Measurements from ENCODE around the gene BRINP3. TPM values are rescaled to one million over a fixed set of nuclear protein-coding genes. Genes with fewer than 3 reads are reported as not detected.

BRINP3 gene
- total RNA-seq, 1 donor from 2014 or later, result 2.1 TPM

GRCh38 chr1:190429141-190429540, 48.5 kb downstream of the BRINP3 start:
- intact Hi-C loops (cut with DNase I), result no loop called here
- TF ChIP-seq, protein P1, sequence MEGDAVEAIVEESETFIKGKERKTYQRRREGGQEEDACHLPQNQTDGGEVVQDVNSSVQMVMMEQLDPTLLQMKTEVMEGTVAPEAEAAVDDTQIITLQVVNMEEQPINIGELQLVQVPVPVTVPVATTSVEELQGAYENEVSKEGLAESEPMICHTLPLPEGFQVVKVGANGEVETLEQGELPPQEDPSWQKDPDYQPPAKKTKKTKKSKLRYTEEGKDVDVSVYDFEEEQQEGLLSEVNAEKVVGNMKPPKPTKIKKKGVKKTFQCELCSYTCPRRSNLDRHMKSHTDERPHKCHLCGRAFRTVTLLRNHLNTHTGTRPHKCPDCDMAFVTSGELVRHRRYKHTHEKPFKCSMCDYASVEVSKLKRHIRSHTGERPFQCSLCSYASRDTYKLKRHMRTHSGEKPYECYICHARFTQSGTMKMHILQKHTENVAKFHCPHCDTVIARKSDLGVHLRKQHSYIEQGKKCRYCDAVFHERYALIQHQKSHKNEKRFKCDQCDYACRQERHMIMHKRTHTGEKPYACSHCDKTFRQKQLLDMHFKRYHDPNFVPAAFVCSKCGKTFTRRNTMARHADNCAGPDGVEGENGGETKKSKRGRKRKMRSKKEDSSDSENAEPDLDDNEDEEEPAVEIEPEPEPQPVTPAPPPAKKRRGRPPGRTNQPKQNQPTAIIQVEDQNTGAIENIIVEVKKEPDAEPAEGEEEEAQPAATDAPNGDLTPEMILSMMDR (IDR thresholded peaks at IDR 0.05), result no peak
- Histone ChIP-seq H3K4me1 (no peaks in the 10 kb centered on the region), H3K9me3 (no peaks in the 10 kb centered on the region), H3K27me3 (ENCODE audit: low read depth) (no peaks in the 10 kb centered on the region), H3K27ac (no peak overlapping the region), H3K36me3 (no peaks in the 10 kb centered on the region), H3K4me3 (no peak overlapping the region)
- ATAC-seq (no peak), DNase-seq (no peak)

DNA sequence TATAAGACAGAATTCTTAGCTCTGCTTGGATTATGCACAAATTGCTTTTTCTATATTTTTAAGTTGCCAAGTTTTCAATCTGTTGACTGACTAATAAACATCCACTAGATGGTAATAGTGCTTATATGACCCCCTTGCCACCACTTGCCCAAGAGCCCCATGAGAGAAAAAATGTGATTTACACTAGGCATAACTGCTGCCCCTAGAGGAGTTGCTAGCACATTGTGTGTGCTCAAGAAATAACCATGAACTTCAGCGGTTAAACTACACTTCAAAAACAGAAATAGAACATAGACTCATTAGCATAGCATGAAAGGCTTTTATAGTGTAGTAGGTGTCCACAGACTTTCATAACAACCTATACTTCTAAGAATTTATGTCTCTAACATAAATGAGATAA, 61.4 kb downstream of the BRINP3 start:
- TF ChIP-seq, protein P1 (IDR thresholded peaks at IDR 0.05), result no peak
- no peaks in the 10 kb centered on the region for H3K36me3 ChIP-seq
- H3K4me3 ChIP-seq, result no peak overlapping the region
- DNase-seq (no peak), ATAC-seq (no peak)
- H3K27ac ChIP-seq, result no peak overlapping the region
- intact Hi-C loops (cut with DNase I), result no loop called here
- no peaks in the 10 kb centered on the region for H3K27me3 ChIP-seq (ENCODE audit: low read depth)
- no peaks in the 10 kb centered on the region for H3K4me1 ChIP-seq
- H3K9me3 ChIP-seq, result no peaks in the 10 kb centered on the region

DNA sequence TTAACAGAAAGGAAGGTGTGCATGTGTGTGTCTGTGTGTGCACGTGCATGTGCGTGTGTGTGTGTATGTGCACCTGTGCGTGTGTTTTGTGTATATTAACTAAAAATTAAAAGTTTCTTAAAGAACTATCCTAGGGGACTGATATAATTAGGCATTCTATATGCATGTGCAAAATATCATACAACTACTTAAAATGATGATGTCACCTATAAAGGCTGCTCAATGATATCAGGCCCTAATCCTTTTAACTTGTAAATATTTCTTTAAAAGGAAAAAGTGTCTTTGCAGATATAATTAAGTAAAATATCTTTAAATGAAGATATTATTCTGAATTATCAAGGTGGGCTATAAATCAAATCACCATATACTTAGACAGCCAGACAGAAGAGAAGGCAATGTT, 64.5 kb downstream of the BRINP3 start:
- Histone ChIP-seq H3K27me3 (ENCODE audit: low read depth) (no peaks in the 10 kb centered on the region), H3K9me3 (no peaks in the 10 kb centered on the region), H3K36me3 (no peaks in the 10 kb centered on the region), H3K27ac (no peak overlapping the region), H3K4me3 (no peak overlapping the region), H3K4me1 (no peaks in the 10 kb centered on the region)
- no peak for DNase-seq
- TF ChIP-seq, protein P1 (IDR thresholded peaks at IDR 0.05), result no peak
- no peak for ATAC-seq
- intact Hi-C loops (cut with DNase I), result no loop called here

GRCh38 chr1:190403402-190403801, 74.3 kb downstream of the BRINP3 start:
- no peaks in the 10 kb centered on the region for H3K27me3 ChIP-seq (ENCODE audit: low read depth)
- TF ChIP-seq, protein P1 (IDR thresholded peaks at IDR 0.05), result no peak
- ATAC-seq, result no peak

GRCh38 chr1:190399233-190399632, 78.4 kb downstream of the BRINP3 start:
- no peaks in the 10 kb centered on the region for H3K9me3 ChIP-seq
- H3K36me3 ChIP-seq, result no peaks in the 10 kb centered on the region
- H3K27me3 ChIP-seq (ENCODE audit: low read depth), result no peaks in the 10 kb centered on the region
- no peaks in the 10 kb centered on the region for H3K4me1 ChIP-seq
- no peak for DNase-seq
- H3K4me3 ChIP-seq, result no peak overlapping the region
- no peak overlapping the region for H3K27ac ChIP-seq
- TF ChIP-seq, protein P1 (IDR thresholded peaks at IDR 0.05), result no peak
- ATAC-seq, result no peak
- intact Hi-C loops (cut with DNase I), result no loop called here

More at GRCh38 chr1:190403402-190403801, 74.3 kb downstream of the BRINP3 start:
- Histone ChIP-seq H3K27ac (no peak overlapping the region), H3K4me3 (no peak overlapping the region), H3K9me3 (no peaks in the 10 kb centered on the region), H3K4me1 (no peaks in the 10 kb centered on the region), H3K36me3 (no peaks in the 10 kb centered on the region)
- intact Hi-C loops (cut with DNase I), result no loop called here
- no peak for DNase-seq

- DNase-seq (no peak), ATAC-seq (no peak)
- Histone ChIP-seq H3K4me3 (no peak overlapping the region), H3K27me3 (ENCODE audit: low read depth) (no peaks in the 10 kb centered on the region), H3K27ac (no peak overlapping the region), H3K9me3 (no peaks in the 10 kb centered on the region), H3K4me1 (no peaks in the 10 kb centered on the region), H3K36me3 (no peaks in the 10 kb centered on the region)
- intact Hi-C loops (cut with DNase I), result no loop called here
- TF ChIP-seq, protein P1 (IDR thresholded peaks at IDR 0.05), result no peak
Observed at GRCh38 chr1:190391582-190391981, 86.1 kb downstream of the BRINP3 start.
